Astrocyte (in vitro differentiated cells and primary cell): ENCODE results near the gene LIPC. TPM values are rescaled to one million over a fixed set of nuclear protein-coding genes. Genes with fewer than 3 reads are reported as not detected.

ENCODE experiments used
- DNase-seq: peaks from one replicate; pipeline ENCODE4 v3.0.0-alpha.2; 2010; ENCODE audit warnings: low read depth
- FAIRE-seq: peaks from 2 replicates; lab custom pipeline; 2011; peaks lifted over from hg19 to GRCh38; lab: Jason Lieb, UNC
- H2AFZ ChIP-seq: 2 replicates; pipeline ENCODE4 v1.6.0; 2012; ENCODE audit warnings: low read depth, low read length, inconsistent platforms
- H3K27ac ChIP-seq: 2 replicates; pipeline ENCODE4 v1.5.1; 2011; ENCODE audit warnings: low read depth, low read length, inconsistent platforms
- H3K27me3 ChIP-seq: 2 replicates; pipeline ENCODE4 v1.6.0; 2011; ENCODE audit warnings: low read length, inconsistent platforms; ENCODE audit not compliant: insufficient read depth
- H3K36me3 ChIP-seq: 2 replicates; pipeline ENCODE4 v1.5.1; 2011; ENCODE audit warnings: low read length, inconsistent platforms; ENCODE audit not compliant: insufficient read depth
- H3K4me1 ChIP-seq: 2 replicates; pipeline ENCODE4 v1.5.1; 2011; ENCODE audit warnings: low read length, inconsistent platforms; ENCODE audit not compliant: insufficient read depth
- H3K4me2 ChIP-seq: 2 replicates; pipeline ENCODE4 v1.6.0; 2012; ENCODE audit warnings: low read length, inconsistent platforms
- H3K4me3 ChIP-seq: 2 replicates; pipeline ENCODE4 v1.5.1; 2011; ENCODE audit warnings: low read depth, mild to moderate bottlenecking, low read length, inconsistent platforms; ENCODE audit not compliant: insufficient read depth
- H3K79me2 ChIP-seq: 2 replicates; pipeline ENCODE4 v1.6.0; 2012; ENCODE audit warnings: mild to moderate bottlenecking, low read length, inconsistent platforms; ENCODE audit not compliant: insufficient read depth
- H3K9ac ChIP-seq: 2 replicates; pipeline ENCODE4 v1.6.0; 2012; ENCODE audit warnings: mild to moderate bottlenecking, low read length, inconsistent platforms
- H3K9me3 ChIP-seq: 2 replicates; pipeline ENCODE4 v1.5.1; 2012; ENCODE audit warnings: low read depth, mild to moderate bottlenecking, low read length, inconsistent platforms; ENCODE audit not compliant: insufficient read depth
- H4K20me1 ChIP-seq: 2 replicates; pipeline ENCODE4 v1.6.0; 2012; ENCODE audit warnings: low read length, inconsistent platforms; ENCODE audit not compliant: insufficient read depth
- H3K27ac Mint-ChIP-seq: one replicate; pipeline ENCODE4 v1.8.0; 2021; ENCODE audit warnings: mild to moderate bottlenecking, mixed read lengths; ENCODE audit not compliant: unreplicated experiment
- H3K27me3 Mint-ChIP-seq: one replicate; pipeline ENCODE4 v1.8.0; 2021; ENCODE audit warnings: low read depth, mixed read lengths; ENCODE audit not compliant: unreplicated experiment
- H3K36me3 Mint-ChIP-seq: one replicate; pipeline ENCODE4 v1.8.0; 2021; ENCODE audit warnings: low read depth, mixed read lengths; ENCODE audit not compliant: unreplicated experiment
- H3K4me1 Mint-ChIP-seq: one replicate; pipeline ENCODE4 v1.8.0; 2021; ENCODE audit warnings: low read depth, mixed read lengths; ENCODE audit not compliant: unreplicated experiment
- H3K4me3 Mint-ChIP-seq: one replicate; pipeline ENCODE4 v1.8.0; 2021; ENCODE audit warnings: mild to moderate bottlenecking, moderate library complexity, mixed read lengths; ENCODE audit not compliant: unreplicated experiment
- H3K9me3 Mint-ChIP-seq: one replicate; pipeline ENCODE4 v1.8.0; 2021; ENCODE audit warnings: mild to moderate bottlenecking, mixed read lengths; ENCODE audit not compliant: unreplicated experiment
- EZH2 ChIP-seq: IDR thresholded peaks from 2 replicates; pipeline ENCODE4 v1.6.1; 2012; ENCODE audit warnings: mild to moderate bottlenecking, low read length, inconsistent platforms; ENCODE audit not compliant: insufficient read depth
- total RNA-seq: library from RNA; stranded (reverse); gene quantifications from 2 replicates; pipeline ENCODE4 v1.2.1, GENCODE V29; 2021
- TF ChIP-seq, protein P1 (sequence below): IDR thresholded peaks from 2 replicates; pipeline ENCODE4 v1.5.1; 2011; ENCODE audit warnings: low read depth, mild to moderate bottlenecking, inconsistent platforms, low read length, moderate library complexity; ENCODE audit not compliant: insufficient read depth

The LIPC gene
- total RNA-seq, 1 donor from 2014 or later, result not detected

DNA sequence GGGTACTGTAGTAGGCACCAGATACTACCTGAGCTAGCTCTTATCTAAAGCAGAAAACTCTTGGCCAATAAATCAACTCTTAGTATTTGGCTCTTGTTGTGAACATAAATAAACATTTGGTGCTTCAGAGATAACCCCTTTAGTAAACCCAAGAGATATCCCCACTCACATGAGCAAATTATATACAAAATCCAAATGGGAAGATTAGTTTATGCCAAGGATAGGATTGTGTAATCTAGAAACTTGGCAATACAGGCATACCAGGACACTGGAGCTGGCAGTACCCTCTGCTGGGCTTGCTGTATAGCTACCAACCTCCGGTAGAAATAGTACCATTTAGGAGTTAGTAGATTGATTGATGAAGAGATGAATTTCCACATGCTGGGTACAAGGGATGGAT is 127.0 kb downstream of the LIPC start:
- Mint-ChIP-seq H3K27ac (no peak overlapping the region), H3K4me3 (no peak overlapping the region), H3K4me1 (peaks cover 3% of the 10 kb centered on the region), H3K27me3 (peaks cover 18% of the 10 kb centered on the region), H3K9me3 (peaks cover 2% of the 10 kb centered on the region), H3K36me3 (no peaks in the 10 kb centered on the region)
- no peaks in the 10 kb centered on the region for H3K36me3 ChIP-seq
- FAIRE-seq (no peak), DNase-seq (no peak)
- H2AFZ ChIP-seq, result no peak overlapping the region
- H3K79me2 ChIP-seq, result no peaks in the 10 kb centered on the region
- H3K27me3 ChIP-seq, result peaks cover 10% of the 10 kb centered on the region
- H3K9ac ChIP-seq, result no peak overlapping the region
- no peak overlapping the region for H3K4me2 ChIP-seq
- H3K9me3 ChIP-seq, result peaks cover 4% of the 10 kb centered on the region
- H3K27ac ChIP-seq, result no peak overlapping the region
- H3K4me3 ChIP-seq, result no peak overlapping the region
- no peak for TF ChIP-seq EZH2
- TF ChIP-seq, protein P1, sequence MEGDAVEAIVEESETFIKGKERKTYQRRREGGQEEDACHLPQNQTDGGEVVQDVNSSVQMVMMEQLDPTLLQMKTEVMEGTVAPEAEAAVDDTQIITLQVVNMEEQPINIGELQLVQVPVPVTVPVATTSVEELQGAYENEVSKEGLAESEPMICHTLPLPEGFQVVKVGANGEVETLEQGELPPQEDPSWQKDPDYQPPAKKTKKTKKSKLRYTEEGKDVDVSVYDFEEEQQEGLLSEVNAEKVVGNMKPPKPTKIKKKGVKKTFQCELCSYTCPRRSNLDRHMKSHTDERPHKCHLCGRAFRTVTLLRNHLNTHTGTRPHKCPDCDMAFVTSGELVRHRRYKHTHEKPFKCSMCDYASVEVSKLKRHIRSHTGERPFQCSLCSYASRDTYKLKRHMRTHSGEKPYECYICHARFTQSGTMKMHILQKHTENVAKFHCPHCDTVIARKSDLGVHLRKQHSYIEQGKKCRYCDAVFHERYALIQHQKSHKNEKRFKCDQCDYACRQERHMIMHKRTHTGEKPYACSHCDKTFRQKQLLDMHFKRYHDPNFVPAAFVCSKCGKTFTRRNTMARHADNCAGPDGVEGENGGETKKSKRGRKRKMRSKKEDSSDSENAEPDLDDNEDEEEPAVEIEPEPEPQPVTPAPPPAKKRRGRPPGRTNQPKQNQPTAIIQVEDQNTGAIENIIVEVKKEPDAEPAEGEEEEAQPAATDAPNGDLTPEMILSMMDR, result no peak
- no peaks in the 10 kb centered on the region for H3K4me1 ChIP-seq
- no peaks in the 10 kb centered on the region for H4K20me1 ChIP-seq

DNA sequence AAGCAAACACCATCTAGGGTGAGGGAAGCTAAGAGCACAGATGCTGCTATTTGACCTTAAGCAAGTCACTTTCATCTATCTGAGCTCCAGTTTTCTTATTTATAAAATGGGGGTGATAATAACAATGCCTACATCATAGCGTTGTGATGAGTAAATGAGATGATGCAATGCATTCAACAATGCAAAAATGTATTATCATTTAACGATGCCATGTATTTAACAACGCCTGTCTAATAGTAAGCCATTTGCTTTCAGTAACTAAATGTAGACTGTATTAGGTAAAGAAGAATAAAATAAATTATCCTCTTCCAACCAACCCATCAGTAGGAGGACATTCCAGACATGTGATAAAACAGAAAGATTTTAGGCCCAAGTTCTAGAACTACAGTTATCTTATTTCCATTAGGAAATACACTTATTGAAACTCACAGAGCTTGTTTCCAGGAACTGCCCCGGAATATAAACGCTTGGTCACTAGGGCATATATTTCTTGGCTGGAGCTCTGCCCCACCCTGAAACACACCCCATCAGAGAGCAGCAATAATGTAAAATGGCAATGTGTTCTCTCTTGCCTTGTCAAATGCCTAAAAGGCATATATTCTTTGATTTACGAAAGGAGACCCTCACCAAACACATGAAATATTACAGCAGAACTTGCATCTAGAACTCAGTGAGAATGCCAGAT is 128.3 kb downstream of the LIPC start:
- DNase-seq (no peak), FAIRE-seq (no peak)
- Histone ChIP-seq H3K4me3 (no peak overlapping the region), H3K36me3 (no peaks in the 10 kb centered on the region), H3K27me3 (peaks cover 6% of the 10 kb centered on the region), H2AFZ (no peak overlapping the region), H3K9ac (no peak overlapping the region), H3K27ac (no peak overlapping the region), H4K20me1 (no peaks in the 10 kb centered on the region), H3K9me3 (peaks cover 4% of the 10 kb centered on the region), H3K4me1 (no peaks in the 10 kb centered on the region), H3K79me2 (no peaks in the 10 kb centered on the region), H3K4me2 (no peak overlapping the region)
- peaks cover 15% of the 10 kb centered on the region for H3K27me3 Mint-ChIP-seq
- H3K4me3 Mint-ChIP-seq, result no peak overlapping the region
- no peak overlapping the region for H3K27ac Mint-ChIP-seq
- H3K9me3 Mint-ChIP-seq, result peaks cover 2% of the 10 kb centered on the region
- peaks cover 3% of the 10 kb centered on the region for H3K4me1 Mint-ChIP-seq
- no peak for TF ChIP-seq EZH2
- TF ChIP-seq, protein P1, result no peak
- no peaks in the 10 kb centered on the region for H3K36me3 Mint-ChIP-seq

DNA sequence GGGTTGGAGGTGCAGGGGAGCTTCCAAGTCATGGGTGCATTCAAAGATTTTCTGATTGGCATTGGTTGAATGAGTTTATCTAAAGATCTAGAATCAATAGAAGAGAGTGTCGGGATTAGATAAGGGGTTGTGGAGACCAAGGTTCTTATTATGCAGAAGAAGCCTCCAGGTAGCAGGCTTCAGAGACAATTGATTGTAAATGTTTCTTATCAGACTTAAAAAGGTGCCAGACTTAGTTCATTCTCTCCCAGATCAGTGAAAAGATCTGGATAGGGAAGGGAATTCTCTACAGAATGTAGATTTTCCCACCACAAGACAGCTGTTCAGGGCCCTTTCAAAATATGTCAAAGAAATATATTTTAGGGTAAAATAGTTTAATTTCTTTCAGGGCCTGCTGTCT is 129.5 kb downstream of the LIPC start:
- Histone ChIP-seq H3K27me3 (no peaks in the 10 kb centered on the region), H3K9ac (no peak overlapping the region), H2AFZ (no peak overlapping the region), H3K36me3 (no peaks in the 10 kb centered on the region), H3K79me2 (no peaks in the 10 kb centered on the region), H3K4me1 (no peaks in the 10 kb centered on the region), H3K4me3 (no peak overlapping the region), H4K20me1 (no peaks in the 10 kb centered on the region), H3K9me3 (peaks cover 4% of the 10 kb centered on the region), H3K27ac (no peak overlapping the region), H3K4me2 (no peak overlapping the region)
- DNase-seq (no peak), FAIRE-seq (no peak)
- TF ChIP-seq EZH2, result no peak
- TF ChIP-seq, protein P1, result no peak
- no peak overlapping the region for H3K4me3 Mint-ChIP-seq
- H3K4me1 Mint-ChIP-seq, result no peaks in the 10 kb centered on the region
- peaks cover 7% of the 10 kb centered on the region for H3K27me3 Mint-ChIP-seq
- H3K9me3 Mint-ChIP-seq, result peaks cover 2% of the 10 kb centered on the region
- H3K27ac Mint-ChIP-seq, result no peak overlapping the region
- no peaks in the 10 kb centered on the region for H3K36me3 Mint-ChIP-seq
